HG02642 (cell line): Measurements from ENCODE around the gene TBC1D14.

Experiments used
- ATAC-seq: cut with Tn5 transposase; IDR thresholded peaks from one replicate; pipeline ENCODE4 v1.9.1; 2021; ENCODE audit warnings: mild to moderate bottlenecking; ENCODE audit not compliant: unreplicated experiment, poor library complexity

Gene TBC1D14

GRCh38 chr4:6991771-6992557 lies 82.3 kb downstream of the TBC1D14 start:
- ATAC-seq, result no peak

GRCh38 chr4:6992728-6993677 lies 83.4 kb downstream of the TBC1D14 start:
- ATAC-seq, result no peak

DNA sequence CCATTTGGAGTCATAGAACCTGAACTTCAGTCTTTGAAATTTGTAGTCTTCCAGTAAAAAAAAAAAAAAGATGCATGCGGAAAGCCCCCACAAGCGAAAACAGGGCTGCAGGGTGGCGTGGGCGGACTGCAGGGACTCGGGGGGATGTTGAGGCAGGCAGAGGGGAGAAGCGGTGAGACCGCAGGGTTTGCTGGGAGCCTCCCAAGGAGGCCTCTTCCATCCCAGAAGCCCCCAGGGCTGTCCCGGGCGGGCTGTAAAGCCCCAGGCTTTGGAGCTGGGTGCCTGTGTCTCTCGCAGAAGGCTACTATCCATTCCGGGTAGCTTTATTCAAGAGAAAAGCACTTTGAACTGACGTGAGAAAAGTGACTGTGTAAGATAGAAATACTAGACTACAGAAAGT lies 86.9 kb downstream of the TBC1D14 start:
- no peak for ATAC-seq

GRCh38 chr4:6999172-7000086 lies 89.8 kb downstream of the TBC1D14 start:
- ATAC-seq, result no peak

DNA sequence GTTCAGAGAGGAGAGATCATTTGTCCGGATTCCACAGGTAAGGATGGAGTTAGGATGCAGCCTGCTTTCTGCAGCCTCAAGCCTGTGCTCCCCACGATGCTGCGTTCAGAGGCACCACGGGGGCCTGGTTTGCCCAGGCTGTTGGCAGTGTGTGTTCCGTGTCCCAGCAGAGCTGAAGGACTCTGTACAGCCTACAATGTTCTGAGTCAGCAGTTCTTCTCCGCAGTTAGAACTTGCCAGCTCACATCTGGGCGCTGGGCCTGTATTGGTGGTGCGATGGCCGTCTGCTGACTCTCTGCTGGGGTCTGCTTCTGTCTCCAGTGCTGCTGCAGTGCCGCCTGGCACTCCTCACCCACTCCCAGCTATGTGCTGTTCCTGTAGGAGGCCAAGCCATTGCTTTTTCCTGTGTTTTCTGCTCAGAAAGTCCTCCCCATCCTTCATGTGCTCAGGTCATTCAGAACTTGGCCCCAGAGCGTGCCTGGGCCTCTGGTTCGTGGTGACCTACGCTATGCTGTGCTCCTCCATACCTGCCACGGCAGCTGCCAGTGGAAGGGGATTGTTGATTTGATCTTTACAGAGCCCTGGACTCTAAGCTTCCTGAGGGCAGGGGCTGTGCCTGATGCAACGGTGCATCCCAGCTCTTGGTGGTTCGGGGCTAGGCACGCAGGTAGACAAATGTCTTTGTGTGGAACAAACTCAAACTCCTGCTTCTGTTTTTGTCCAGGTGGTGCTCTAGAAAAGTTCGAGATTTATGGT lies 91.0 kb downstream of the TBC1D14 start:
- no peak for ATAC-seq

DNA sequence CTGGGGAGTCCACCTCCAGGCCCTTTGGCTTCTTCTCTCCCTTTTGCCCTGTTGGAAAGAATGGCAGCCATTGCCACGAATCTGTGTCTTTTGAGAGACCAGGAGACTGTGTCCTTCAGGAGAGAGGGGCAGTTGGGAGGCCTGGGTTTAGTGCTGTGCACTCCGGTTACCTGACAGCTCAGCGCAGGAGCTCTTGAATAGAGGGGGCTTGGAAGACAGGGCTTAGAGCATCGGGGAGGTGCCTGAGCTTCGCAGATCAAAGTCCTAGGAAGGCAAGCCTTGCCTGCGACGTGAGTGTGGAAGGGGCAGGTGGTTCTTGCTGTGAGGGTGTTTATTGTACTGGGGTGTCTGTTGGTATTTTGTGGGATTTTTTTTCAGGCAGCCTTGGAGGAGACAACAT lies 91.6 kb downstream of the TBC1D14 start:
- no peak for ATAC-seq

- no peak for ATAC-seq
Observed at GRCh38 chr4:7002336-7002735, 92.7 kb downstream of the TBC1D14 start.

DNA sequence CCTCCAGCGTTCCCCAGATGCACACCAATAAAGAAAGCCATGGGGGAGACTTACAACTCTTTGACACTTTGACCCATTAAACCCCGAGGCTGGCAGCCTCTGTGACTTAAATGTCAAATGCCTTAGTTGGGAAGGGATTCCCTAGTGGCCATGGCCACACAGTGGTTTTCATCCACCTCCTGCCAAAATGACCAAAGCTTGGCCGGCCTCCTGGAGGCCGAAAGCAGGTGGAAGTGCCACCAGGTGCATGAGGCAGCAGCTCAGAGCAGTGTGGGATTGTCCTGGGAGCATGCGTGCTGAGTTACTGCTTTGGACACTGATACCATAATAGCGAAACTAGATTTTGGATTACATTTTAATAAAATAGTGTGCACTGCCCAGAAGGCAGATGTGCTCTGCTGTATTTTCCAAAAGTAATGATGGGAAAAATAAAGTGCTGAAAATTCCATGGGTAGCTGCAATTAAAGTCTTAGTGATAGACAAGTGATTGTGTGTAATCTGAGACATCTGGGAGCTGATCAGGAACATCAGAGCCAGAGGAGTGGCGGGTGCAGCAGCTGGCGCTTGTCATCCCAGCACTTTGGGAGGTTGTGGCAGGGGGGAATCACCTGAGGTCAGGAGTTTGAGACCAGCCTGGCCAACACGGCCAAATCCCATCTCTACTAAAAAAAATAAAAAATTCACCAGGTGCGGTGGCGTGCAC lies 93.7 kb downstream of the TBC1D14 start:
- ATAC-seq, result no peak

DNA sequence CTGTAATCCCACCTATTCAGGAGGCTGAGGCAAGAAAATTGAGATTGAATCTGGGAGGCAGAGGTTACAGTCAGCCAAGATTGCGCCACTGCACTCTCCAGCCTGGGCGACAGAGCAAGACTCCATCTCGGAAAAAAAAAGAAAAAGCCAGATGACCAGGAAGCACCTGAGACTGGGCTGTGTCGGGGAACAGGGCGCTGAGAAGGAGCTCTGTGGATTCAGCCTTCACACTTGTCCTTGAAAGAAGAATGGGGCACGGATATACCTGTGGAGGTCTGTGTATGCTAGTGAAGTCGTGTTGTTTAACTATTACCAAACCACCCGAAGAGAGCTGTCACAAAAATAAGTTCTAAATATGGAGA lies 94.2 kb downstream of the TBC1D14 start:
- ATAC-seq, result no peak

GRCh38 chr4:7004331-7004730 lies 94.7 kb downstream of the TBC1D14 start:
- ATAC-seq, result no peak

- ATAC-seq, result no peak
Observed at GRCh38 chr4:7005571-7005970, 95.9 kb downstream of the TBC1D14 start.

GRCh38 chr4:7006411-7006810 lies 96.8 kb downstream of the TBC1D14 start:
- no peak for ATAC-seq

GRCh38 chr4:7007142-7007907 lies 97.7 kb downstream of the TBC1D14 start:
- no peak for ATAC-seq

- no peak for ATAC-seq
Observed at GRCh38 chr4:7007944-7008343, 98.3 kb downstream of the TBC1D14 start.

GRCh38 chr4:7009564-7009963 lies 99.9 kb downstream of the TBC1D14 start:
- ATAC-seq, result no peak

DNA sequence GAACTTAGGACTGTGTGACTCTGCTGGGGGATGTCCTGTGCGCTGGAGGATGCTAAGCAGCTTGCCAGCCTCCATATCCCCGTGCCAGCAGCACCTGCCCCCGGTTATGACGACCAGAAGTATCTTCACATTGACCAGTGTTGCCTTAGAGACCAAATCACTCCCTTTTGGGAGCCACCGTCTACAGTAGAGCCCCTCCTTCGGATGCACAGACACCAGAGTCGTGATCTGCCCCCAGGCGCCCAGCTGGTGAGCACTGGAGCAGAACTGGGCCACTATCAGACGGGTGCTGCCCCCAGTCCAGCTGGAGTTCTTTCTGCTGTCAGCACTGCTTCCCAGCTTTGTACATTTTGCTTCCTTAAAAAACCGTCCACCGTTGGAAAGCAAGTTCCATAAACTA lies 103.5 kb downstream of the TBC1D14 start:
- ATAC-seq, result no peak

- no peak for ATAC-seq
Observed at GRCh38 chr4:7014815-7015214, 105.2 kb downstream of the TBC1D14 start.

- no peak for ATAC-seq
Observed at GRCh38 chr4:7015383-7016035, 105.9 kb downstream of the TBC1D14 start.
